ENCODE data around the gene SOD1. TPM values are rescaled to one million over a fixed set of nuclear protein-coding genes. Genes with fewer than 3 reads are reported as not detected.

The SOD1 gene
- total RNA-seq, 1 donor from 2014 or later, result 205 TPM

GRCh38 chr21:31673321-31673912, 13.9 kb downstream of the SOD1 start:
- H3K27me3 Mint-ChIP-seq (ENCODE audit: unreplicated experiment), result no peaks in the 10 kb centered on the region
- H3K27ac Mint-ChIP-seq (ENCODE audit: unreplicated experiment), result no peak overlapping the region
- H3K9me3 Mint-ChIP-seq (ENCODE audit: unreplicated experiment), result no peaks in the 10 kb centered on the region
- no peak for DNase-seq (ENCODE audit: extremely low spot score, unreplicated experiment)
- TF ChIP-seq CTCF (IDR thresholded peaks at IDR 0.05), result no peak
- H3K4me3 Mint-ChIP-seq (ENCODE audit: unreplicated experiment), result no peak overlapping the region
- H3K36me3 Mint-ChIP-seq (ENCODE audit: unreplicated experiment), result peaks cover 12% of the 10 kb centered on the region
- H3K4me1 Mint-ChIP-seq (ENCODE audit: unreplicated experiment), result peaks cover under 1% of the 10 kb centered on the region

- H3K4me3 Mint-ChIP-seq (ENCODE audit: unreplicated experiment), result no peak overlapping the region
- H3K27ac Mint-ChIP-seq (ENCODE audit: unreplicated experiment), result no peak overlapping the region
- no peak for DNase-seq (ENCODE audit: extremely low spot score, unreplicated experiment)
- H3K9me3 Mint-ChIP-seq (ENCODE audit: unreplicated experiment), result no peaks in the 10 kb centered on the region
- peaks cover 11% of the 10 kb centered on the region for H3K36me3 Mint-ChIP-seq (ENCODE audit: unreplicated experiment)
- H3K27me3 Mint-ChIP-seq (ENCODE audit: unreplicated experiment), result no peaks in the 10 kb centered on the region
- no peak for TF ChIP-seq CTCF (IDR thresholded peaks at IDR 0.05)
- H3K4me1 Mint-ChIP-seq (ENCODE audit: unreplicated experiment), result no peaks in the 10 kb centered on the region
These were observed 15.8 kb downstream of the SOD1 start for GRCh38 chr21:31675318-31675717.

GRCh38 chr21:31675960-31676359, 16.5 kb downstream of the SOD1 start:
- peaks cover 6% of the 10 kb centered on the region for H3K36me3 Mint-ChIP-seq (ENCODE audit: unreplicated experiment)
- DNase-seq (ENCODE audit: extremely low spot score, unreplicated experiment), result no peak
- no peak for TF ChIP-seq CTCF (IDR thresholded peaks at IDR 0.05)
- H3K4me1 Mint-ChIP-seq (ENCODE audit: unreplicated experiment), result no peaks in the 10 kb centered on the region
- H3K27me3 Mint-ChIP-seq (ENCODE audit: unreplicated experiment), result no peaks in the 10 kb centered on the region
- no peaks in the 10 kb centered on the region for H3K9me3 Mint-ChIP-seq (ENCODE audit: unreplicated experiment)
- no peak overlapping the region for H3K27ac Mint-ChIP-seq (ENCODE audit: unreplicated experiment)
- H3K4me3 Mint-ChIP-seq (ENCODE audit: unreplicated experiment), result no peak overlapping the region

- no peak for TF ChIP-seq CTCF (IDR thresholded peaks at IDR 0.05)
- Mint-ChIP-seq H3K27me3 (ENCODE audit: unreplicated experiment) (no peaks in the 10 kb centered on the region), H3K4me1 (ENCODE audit: unreplicated experiment) (no peaks in the 10 kb centered on the region), H3K9me3 (ENCODE audit: unreplicated experiment) (no peaks in the 10 kb centered on the region), H3K4me3 (ENCODE audit: unreplicated experiment) (no peak overlapping the region), H3K27ac (ENCODE audit: unreplicated experiment) (no peak overlapping the region), H3K36me3 (ENCODE audit: unreplicated experiment) (peaks cover 11% of the 10 kb centered on the region)
- DNase-seq (ENCODE audit: extremely low spot score, unreplicated experiment), result no peak
These were observed 17.6 kb downstream of the SOD1 start for GRCh38 chr21:31677047-31677446.

- H3K4me3 Mint-ChIP-seq (ENCODE audit: unreplicated experiment), result no peak overlapping the region
- H3K36me3 Mint-ChIP-seq (ENCODE audit: unreplicated experiment), result peaks cover 22% of the 10 kb centered on the region
- H3K9me3 Mint-ChIP-seq (ENCODE audit: unreplicated experiment), result no peaks in the 10 kb centered on the region
- no peak for TF ChIP-seq CTCF (IDR thresholded peaks at IDR 0.05)
- no peak for DNase-seq (ENCODE audit: extremely low spot score, unreplicated experiment)
- H3K27me3 Mint-ChIP-seq (ENCODE audit: unreplicated experiment), result no peaks in the 10 kb centered on the region
- no peak overlapping the region for H3K27ac Mint-ChIP-seq (ENCODE audit: unreplicated experiment)
- peaks cover 5% of the 10 kb centered on the region for H3K4me1 Mint-ChIP-seq (ENCODE audit: unreplicated experiment)
These were observed 19.0 kb downstream of the SOD1 start for GRCh38 chr21:31678478-31678877.
